Trophoblast cell (in vitro differentiated cells and primary cell): ENCODE results near the gene SARS1.

ENCODE experiments used
- DNase-seq, 2 donors: peaks; one replicate each; pipeline ENCODE4 v3.0.0-alpha.2; 2016
- H2AFZ ChIP-seq: 2 replicates; pipeline ENCODE4 v1.6.1; 2013; ENCODE audit warnings: low read length, moderate library complexity, mild to moderate bottlenecking; ENCODE audit not compliant: insufficient read depth, poor library complexity
- H2AK5ac ChIP-seq: 2 replicates; pipeline ENCODE4 v1.6.1; 2013; ENCODE audit warnings: mild to moderate bottlenecking, low read length
- H2BK120ac ChIP-seq: 2 replicates; pipeline ENCODE4 v1.6.1; 2013; ENCODE audit warnings: low read length, mild to moderate bottlenecking, moderate library complexity; ENCODE audit not compliant: insufficient read depth, poor library complexity
- H2BK12ac ChIP-seq: 2 replicates; pipeline ENCODE4 v1.6.1; 2013; ENCODE audit warnings: mild to moderate bottlenecking, low read length, moderate library complexity
- H2BK5ac ChIP-seq: 2 replicates; pipeline ENCODE4 v1.6.1; 2013; ENCODE audit warnings: low read length, low read depth, moderate library complexity, mild to moderate bottlenecking; ENCODE audit not compliant: poor library complexity
- H3K14ac ChIP-seq: 2 replicates; pipeline ENCODE4 v1.6.1; 2013; ENCODE audit warnings: mild to moderate bottlenecking, low read length
- H3K18ac ChIP-seq: 2 replicates; pipeline ENCODE4 v1.6.1; 2013; ENCODE audit warnings: mild to moderate bottlenecking, low read length
- H3K23ac ChIP-seq: 2 replicates; pipeline ENCODE4 v1.6.1; 2013; ENCODE audit warnings: low read length
- H3K27ac ChIP-seq: 2 replicates; pipeline ENCODE4 v1.5.1; 2013; ENCODE audit warnings: low read depth, mild to moderate bottlenecking, inconsistent platforms, low read length, moderate library complexity
- H3K27me3 ChIP-seq: 2 replicates; pipeline ENCODE4 v1.6.1; 2013; ENCODE audit warnings: inconsistent platforms, mild to moderate bottlenecking, low read length, moderate library complexity; ENCODE audit not compliant: insufficient read depth
- H3K36me3 ChIP-seq, 2 experiments: 1 replicate in 1 of 2; 2 replicates in 1 of 2; pipeline ENCODE4 v1.6.1; 2013; ENCODE audit warnings: low read length in 2 of 2, mild to moderate bottlenecking in 2 of 2, moderate library complexity in 1 of 2; ENCODE audit not compliant: insufficient read depth in 2 of 2, control insufficient read depth in 1 of 2
- H3K4ac ChIP-seq: 2 replicates; pipeline ENCODE4 v1.6.1; 2013; ENCODE audit warnings: low read depth, mild to moderate bottlenecking, low read length, moderate library complexity
- H3K4me1 ChIP-seq, 2 experiments: 1 replicate in 1 of 2; 2 replicates in 1 of 2; pipeline ENCODE4 v1.6.1; 2013; ENCODE audit warnings: low read length in 2 of 2, mild to moderate bottlenecking in 2 of 2, moderate library complexity in 1 of 2; ENCODE audit not compliant: insufficient read depth in 2 of 2, control insufficient read depth in 1 of 2
- H3K4me2 ChIP-seq: 2 replicates; pipeline ENCODE4 v1.6.1; 2013; ENCODE audit warnings: inconsistent platforms, mild to moderate bottlenecking, low read length, moderate library complexity
- H3K4me3 ChIP-seq: 2 replicates; pipeline ENCODE4 v1.5.1; 2013; ENCODE audit warnings: mild to moderate bottlenecking, low read depth, low read length, inconsistent platforms
- H3K79me1 ChIP-seq: one replicate; pipeline ENCODE4 v1.6.1; 2013; ENCODE audit warnings: low read length
- H3K79me2 ChIP-seq: 2 replicates; pipeline ENCODE4 v1.6.1; 2013; ENCODE audit warnings: low read length, mild to moderate bottlenecking; ENCODE audit not compliant: control insufficient read depth, insufficient read depth, poor library complexity
- H3K9ac ChIP-seq: 2 replicates; pipeline ENCODE4 v1.6.1; 2013; ENCODE audit warnings: mild to moderate bottlenecking, low read length
- H3K9me3 ChIP-seq: 2 replicates; pipeline ENCODE4 v1.6.1; 2013; ENCODE audit warnings: low read depth, mild to moderate bottlenecking, control low read depth, inconsistent platforms, low read length; ENCODE audit not compliant: insufficient read depth
- H4K12ac ChIP-seq: 2 replicates; pipeline ENCODE4 v1.6.1; 2013; ENCODE audit warnings: low read depth, mild to moderate bottlenecking, low read length, moderate library complexity
- H4K8ac ChIP-seq: 2 replicates; pipeline ENCODE4 v1.6.1; 2013; ENCODE audit warnings: low read depth, mild to moderate bottlenecking, low read length, moderate library complexity
- H4K91ac ChIP-seq: one replicate; pipeline ENCODE4 v1.6.1; 2013; ENCODE audit warnings: low read depth, mild to moderate bottlenecking, low read length, moderate library complexity
- WGBS: extraction: QIAGEN DNeasy Blood & Tissue Kit; methylation state at CpG from one replicate; pipeline ENCODE4 v1.1.7; 2013; ENCODE audit warnings: missing lambda C conversion rate; ENCODE audit not compliant: insufficient read length, insufficient coverage; ENCODE audit errors: extremely low coverage; 5-methylcytosine and 5-hydroxymethylcytosine counted together

Gene SARS1

DNA sequence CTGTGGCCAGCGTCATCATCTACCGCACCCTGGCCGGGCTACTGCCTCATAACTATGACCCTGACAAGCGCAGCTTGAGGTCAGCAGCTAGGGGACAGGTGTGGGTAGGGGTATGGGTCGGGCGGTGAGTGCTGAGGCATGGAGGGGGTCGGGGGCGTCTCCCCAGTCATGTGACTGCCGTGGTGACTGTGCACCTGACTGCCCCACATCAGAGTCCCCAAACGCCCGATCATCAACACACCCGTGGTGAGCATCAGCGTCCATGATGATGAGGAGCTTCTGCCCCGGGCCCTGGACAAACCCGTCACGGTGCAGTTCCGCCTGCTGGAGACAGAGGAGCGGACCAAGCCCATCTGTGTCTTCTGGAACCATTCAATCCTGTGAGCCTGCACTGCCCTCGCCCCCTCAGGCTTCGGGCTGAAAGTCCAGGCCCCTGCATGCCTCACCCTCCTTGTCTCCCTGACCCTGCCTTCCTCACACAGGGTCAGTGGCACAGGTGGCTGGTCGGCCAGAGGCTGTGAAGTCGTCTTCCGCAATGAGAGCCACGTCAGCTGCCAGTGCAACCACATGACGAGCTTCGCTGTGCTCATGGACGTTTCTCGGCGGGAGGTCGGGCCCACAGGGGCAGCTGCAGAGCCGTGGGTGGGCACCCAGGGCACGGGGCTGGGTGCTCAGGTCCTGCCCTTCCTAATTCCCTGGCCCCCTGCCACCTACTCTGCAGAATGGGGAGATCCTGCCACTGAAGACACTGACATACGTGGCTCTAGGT is 55.7 kb downstream of the SARS1 start:
- peaks cover 27% of the 10 kb centered on the region for H3K79me1 ChIP-seq
- no peak overlapping the region for H3K9ac ChIP-seq
- no peak overlapping the region for H3K4me2 ChIP-seq
- peaks cover 21 to 27% of the 10 kb centered on the region in 2 experiments for H3K4me1 ChIP-seq
- H3K23ac ChIP-seq = no peak overlapping the region
- no peak overlapping the region for H2AK5ac ChIP-seq
- H3K4ac ChIP-seq = no peak overlapping the region
- no peak overlapping the region for H3K18ac ChIP-seq
- H2BK5ac ChIP-seq = no peak overlapping the region
- no peak overlapping the region for H2BK12ac ChIP-seq
- peaks cover 14% of the 10 kb centered on the region for H3K9me3 ChIP-seq
- H2BK120ac ChIP-seq = no peak overlapping the region
- H4K12ac ChIP-seq = no peak overlapping the region
- H4K91ac ChIP-seq = no peak overlapping the region
- peaks cover 72 to 80% of the 10 kb centered on the region in 2 experiments for H3K36me3 ChIP-seq
- WGBS = no CpG with 5 or more reads among the region's 33 CpGs
- no peak overlapping the region for H2AFZ ChIP-seq
- no peak overlapping the region for H4K8ac ChIP-seq
- H3K14ac ChIP-seq = no peak overlapping the region
- no peak for DNase-seq
- H3K4me3 ChIP-seq = no peak overlapping the region
- peaks cover 3% of the 10 kb centered on the region for H3K79me2 ChIP-seq
- H3K27ac ChIP-seq = no peak overlapping the region
- H3K27me3 ChIP-seq = no peaks in the 10 kb centered on the region

DNA sequence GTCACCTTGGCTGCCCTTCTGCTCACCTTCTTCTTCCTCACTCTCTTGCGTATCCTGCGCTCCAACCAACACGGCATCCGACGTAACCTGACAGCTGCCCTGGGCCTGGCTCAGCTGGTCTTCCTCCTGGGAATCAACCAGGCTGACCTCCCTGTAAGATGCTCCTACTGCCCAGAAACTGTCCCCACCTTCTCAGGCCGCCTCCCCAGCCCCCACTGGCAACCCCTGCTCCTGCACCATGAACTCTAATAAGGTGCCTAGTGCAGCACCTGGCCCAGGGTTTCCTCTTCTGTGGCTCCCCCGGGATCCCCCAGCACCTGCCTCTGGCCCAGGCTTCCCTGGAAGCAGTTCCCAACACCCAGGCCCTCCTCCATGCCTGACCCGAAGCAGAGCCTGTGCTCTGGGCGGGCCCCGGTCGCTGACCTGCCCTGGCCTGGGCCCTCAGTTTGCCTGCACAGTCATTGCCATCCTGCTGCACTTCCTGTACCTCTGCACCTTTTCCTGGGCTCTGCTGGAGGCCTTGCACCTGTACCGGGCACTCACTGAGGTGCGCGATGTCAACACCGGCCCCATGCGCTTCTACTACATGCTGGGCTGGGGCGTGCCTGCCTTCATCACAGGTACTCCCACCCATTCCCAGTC is 56.4 kb downstream of the SARS1 start:
- Histone ChIP-seq H2AFZ (no peak overlapping the region), H3K27ac (no peak overlapping the region), H3K14ac (no peak overlapping the region), H3K9ac (no peak overlapping the region), H4K8ac (no peak overlapping the region), H3K4me3 (no peak overlapping the region), H4K91ac (no peak overlapping the region), H4K12ac (no peak overlapping the region), H2AK5ac (no peak overlapping the region), H3K36me3 (peaks cover 65 to 72% of the 10 kb centered on the region in 2 experiments), H2BK5ac (no peak overlapping the region), H2BK12ac (no peak overlapping the region), H3K9me3 (peaks cover 14% of the 10 kb centered on the region), H3K23ac (no peak overlapping the region), H3K4me2 (no peak overlapping the region), H3K79me1 (peaks cover 32% of the 10 kb centered on the region), H3K4me1 (peaks cover 23 to 31% of the 10 kb centered on the region in 2 experiments), H3K27me3 (no peaks in the 10 kb centered on the region), H2BK120ac (no peak overlapping the region), H3K79me2 (peaks cover 4% of the 10 kb centered on the region), H3K4ac (no peak overlapping the region), H3K18ac (no peak overlapping the region)
- no peak for DNase-seq
- no CpG with 5 or more reads among the region's 17 CpGs for WGBS

DNA sequence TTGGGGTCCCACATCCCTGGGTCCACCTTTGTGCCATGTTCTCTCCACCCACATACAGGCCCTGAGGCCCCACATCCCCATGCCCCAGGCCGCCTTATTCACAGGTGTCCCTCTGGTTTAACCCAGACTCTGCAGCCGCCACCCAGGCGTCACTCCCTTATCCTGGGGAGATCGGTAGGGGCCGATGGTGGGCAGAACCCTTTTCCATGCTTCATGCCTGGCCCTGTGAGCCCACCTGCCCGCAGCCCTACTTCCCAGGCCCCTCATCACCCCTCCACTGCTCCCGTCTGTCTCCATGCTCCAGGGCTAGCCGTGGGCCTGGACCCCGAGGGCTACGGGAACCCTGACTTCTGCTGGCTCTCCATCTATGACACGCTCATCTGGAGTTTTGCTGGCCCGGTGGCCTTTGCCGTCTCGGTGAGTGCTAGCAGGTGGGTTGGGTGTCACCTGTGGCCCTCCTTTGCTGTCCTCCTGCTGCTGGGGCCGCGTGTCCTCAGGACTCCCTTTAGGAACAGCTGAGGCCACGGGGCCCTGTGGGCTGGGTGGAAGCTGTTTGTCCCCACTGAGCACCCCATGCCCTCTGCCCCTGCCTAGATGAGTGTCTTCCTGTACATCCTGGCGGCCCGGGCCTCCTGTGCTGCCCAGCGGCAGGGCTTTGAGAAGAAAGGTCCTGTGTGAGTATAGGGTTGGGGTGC is 57.1 kb downstream of the SARS1 start:
- Histone ChIP-seq H3K9ac (no peak overlapping the region), H4K8ac (no peak overlapping the region), H3K18ac (no peak overlapping the region), H3K4ac (no peak overlapping the region), H2BK12ac (no peak overlapping the region), H3K23ac (no peak overlapping the region), H2AFZ (no peak overlapping the region), H3K27ac (no peak overlapping the region), H3K4me3 (no peak overlapping the region), H2BK120ac (no peak overlapping the region), H3K14ac (no peak overlapping the region), H3K79me1 (peaks cover 36% of the 10 kb centered on the region), H3K79me2 (peaks cover 4% of the 10 kb centered on the region), H3K36me3 (peaks cover 58 to 66% of the 10 kb centered on the region in 2 experiments), H2AK5ac (no peak overlapping the region), H3K9me3 (peaks cover 14% of the 10 kb centered on the region), H2BK5ac (no peak overlapping the region), H4K91ac (no peak overlapping the region), H4K12ac (no peak overlapping the region), H3K4me1 (peaks cover 26 to 34% of the 10 kb centered on the region in 2 experiments), H3K27me3 (no peaks in the 10 kb centered on the region), H3K4me2 (no peak overlapping the region)
- no peak for DNase-seq
- WGBS = no CpG with 5 or more reads among the region's 20 CpGs

DNA sequence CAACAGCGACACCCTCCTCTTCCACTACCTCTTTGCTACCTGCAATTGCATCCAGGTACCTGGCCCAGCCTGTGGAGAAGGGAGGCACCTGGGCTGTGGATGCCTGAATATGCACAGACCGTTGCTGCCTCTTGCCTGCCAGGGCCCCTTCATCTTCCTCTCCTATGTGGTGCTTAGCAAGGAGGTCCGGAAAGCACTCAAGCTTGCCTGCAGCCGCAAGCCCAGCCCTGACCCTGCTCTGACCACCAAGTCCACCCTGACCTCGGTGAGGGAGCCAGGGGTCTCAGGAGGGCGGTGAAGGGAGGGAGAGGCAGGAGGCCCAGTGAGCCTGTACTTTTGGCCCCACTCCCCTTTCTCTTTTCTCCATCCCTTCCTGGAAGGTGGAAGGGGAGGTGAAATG is 57.7 kb downstream of the SARS1 start:
- no peak overlapping the region for H3K14ac ChIP-seq
- no peak overlapping the region for H3K9ac ChIP-seq
- H3K4me1 ChIP-seq = peaks cover 28 to 37% of the 10 kb centered on the region in 2 experiments
- no peak overlapping the region for H2BK12ac ChIP-seq
- no peak overlapping the region for H3K4ac ChIP-seq
- no peak overlapping the region for H3K23ac ChIP-seq
- no peak overlapping the region for H2BK120ac ChIP-seq
- H3K79me1 ChIP-seq = peaks cover 38% of the 10 kb centered on the region
- H4K91ac ChIP-seq = peak overlapping the region; percentile 5
- H3K27ac ChIP-seq = no peak overlapping the region
- H2BK5ac ChIP-seq = no peak overlapping the region
- peaks cover 14% of the 10 kb centered on the region for H3K9me3 ChIP-seq
- H3K27me3 ChIP-seq = no peaks in the 10 kb centered on the region
- DNase-seq = no peak
- H3K4me3 ChIP-seq = no peak overlapping the region
- H3K79me2 ChIP-seq = peaks cover 4% of the 10 kb centered on the region
- no CpG with 5 or more reads among the region's 6 CpGs for WGBS
- H3K4me2 ChIP-seq = no peak overlapping the region
- no peak overlapping the region for H2AFZ ChIP-seq
- H3K18ac ChIP-seq = no peak overlapping the region
- H4K12ac ChIP-seq = no peak overlapping the region
- H2AK5ac ChIP-seq = no peak overlapping the region
- peaks cover 54 to 62% of the 10 kb centered on the region in 2 experiments for H3K36me3 ChIP-seq
- H4K8ac ChIP-seq = no peak overlapping the region
